K562 (cell line): ENCODE measurements around the gene RIPOR2. TPM values are rescaled to one million over a fixed set of nuclear protein-coding genes. Genes with fewer than 3 reads are reported as not detected.

ENCODE experiments used
- DLX4 ChIP-seq: fragments of 250-450 bp; sonication (Bioruptor Pico); IDR thresholded peaks from 2 replicates; pipeline ENCODE4 v1.6.1; 2021; ENCODE audit warnings: mild to moderate bottlenecking
- FOXK2 ChIP-seq, 2 experiments: fragments of 450-650 bp; IDR thresholded peaks in 1 of 2; conservative IDR thresholded peaks in 1 of 2; 2 replicates each; pipeline ENCODE4 v1.6.1; 2016; ENCODE audit warnings: low read depth in 2 of 2, mild to moderate bottlenecking in 1 of 2
- KLF10 ChIP-seq: fragments of 250-450 bp; sonication (Bioruptor Pico); IDR thresholded peaks from 2 replicates; pipeline ENCODE4 v1.6.1; 2021; ENCODE audit warnings: matching md5 sums
- MYC ChIP-seq, 2 experiments: fragments of 250-450 bp in 1 of 2; sonication (Bioruptor Pico) in 1 of 2; IDR thresholded peaks; 2 replicates each; pipeline versions ENCODE4 v1.5.1 to v1.6.1; 2012 to 2021; ENCODE audit warnings: low read depth in 2 of 2, borderline replicate concordance in 1 of 2, improper control_type of control experiment in 1 of 2, low read length in 1 of 2, mild to moderate bottlenecking in 1 of 2, moderate library complexity in 1 of 2
- PBX2 ChIP-seq, 2 experiments: IDR thresholded peaks in 1 of 2; conservative IDR thresholded peaks in 1 of 2; 2 replicates each; pipeline ENCODE4 v1.6.1; 2016; ENCODE audit warnings: low read depth in 2 of 2, mild to moderate bottlenecking in 1 of 2, missing compliant biosample characterization in 1 of 2, missing genetic modification characterization in 1 of 2, moderate library complexity in 1 of 2
- PHF20 ChIP-seq: fragments of 450-650 bp; IDR thresholded peaks from 2 replicates; pipeline ENCODE4 v1.6.1; 2018; ENCODE audit not compliant: partially characterized antibody
- PTRF ChIP-seq: fragments of 450-650 bp; IDR thresholded peaks from 2 replicates; pipeline ENCODE4 v1.6.1; 2016; ENCODE audit warnings: mild to moderate bottlenecking, missing genetic modification characterization, missing compliant biosample characterization
- PYGO2 ChIP-seq: fragments of 450-650 bp; IDR thresholded peaks from 2 replicates; pipeline ENCODE4 v1.6.1; 2016; ENCODE audit warnings: mild to moderate bottlenecking, missing genetic modification characterization, moderate library complexity, missing compliant biosample characterization
- RNF219 ChIP-seq: fragments of 250-450 bp; sonication (Bioruptor Pico); IDR thresholded peaks from 2 replicates; pipeline ENCODE4 v1.5.0; 2022; ENCODE audit warnings: mild to moderate bottlenecking
- SNIP1 ChIP-seq: fragments of 450-650 bp; IDR thresholded peaks from 2 replicates; pipeline ENCODE4 v1.7.1; 2017; ENCODE audit warnings: low read depth, mild to moderate bottlenecking
- SNRNP70 ChIP-seq: fragments of 200-400 bp; formaldehyde crosslinking; optimal IDR thresholded peaks from 2 replicates; pipeline ENCODE3; 2017; ENCODE audit warnings: low read depth, low read length
- SPI1 ChIP-seq: IDR thresholded peaks from 2 replicates; pipeline ENCODE4 v1.6.1; 2011; ENCODE audit warnings: low read depth, low read length, control low read depth, borderline replicate concordance
- ZBED1 ChIP-seq: IDR thresholded peaks from 2 replicates; pipeline ENCODE4 v1.6.1; 2014
- ZFP30 ChIP-seq: fragments of 250-450 bp; sonication (Bioruptor Pico); IDR thresholded peaks from 2 replicates; pipeline ENCODE4 v1.8.0; 2022; ENCODE audit warnings: moderate library complexity, mild to moderate bottlenecking, inconsistent platforms, borderline replicate concordance
- polyA plus RNA-seq, 8 experiments: library from polyadenylated mRNA; depleted of rRNA in 4 of 8; stranded (reverse) in 5 of 8; unstranded in 3 of 8; fragments of >200 nt; fragmentation: Nextera tagmentation in 2 of 8; fragmentation: Illumina TruSeq in 1 of 8; extraction: Ambion mirVana in 2 of 8; extraction: Trizol in 1 of 8; gene quantifications; 2 replicates each; pipeline versions ENCODE4 v1.2.1 to v1.2.3, GENCODE V29; 2011 to 2014; ENCODE audit warnings: inconsistent platforms in 1 of 8, missing spikeins in 1 of 8
- total RNA-seq, 7 experiments: library from RNA; depleted of rRNA in 6 of 7; stranded (reverse); fragments of >200 nt in 6 of 7; fragmentation: Illumina TruSeq in 2 of 7; extraction: Trizol in 2 of 7; gene quantifications; 2 replicates each; pipeline versions ENCODE4 v1.2.1 to v1.2.3, GENCODE V29; 2011 to 2021; ENCODE audit warnings: low replicate concordance in 1 of 7
- TF ChIP-seq, protein P1 (sequence below): IDR thresholded peaks from 3 replicates; pipeline ENCODE4 v1.6.1; 2011; ENCODE audit warnings: borderline replicate concordance, mild to moderate bottlenecking; ENCODE audit not compliant: insufficient read length, insufficient read depth
- TF ChIP-seq, protein P2 (sequence below): sonication (generic); formaldehyde crosslinking; IDR thresholded peaks from 2 replicates; pipeline ENCODE4 v1.5.0; 2020; ENCODE audit warnings: missing genetic modification reagents
- TF ChIP-seq, protein P3 (sequence below): fragments of 450-650 bp; IDR thresholded peaks from 2 replicates; pipeline ENCODE4 v1.6.1; 2016; ENCODE audit warnings: missing biosample characterization, missing genetic modification characterization

RIPOR2 gene
- total and polyA plus RNA-seq, 9 of the 15 experiments (the other 6 are each of a cell fraction or from before 2014, with no cell fraction given) = 0.04 to 1.0 (median 0.47) TPM; not detected in 2

DNA sequence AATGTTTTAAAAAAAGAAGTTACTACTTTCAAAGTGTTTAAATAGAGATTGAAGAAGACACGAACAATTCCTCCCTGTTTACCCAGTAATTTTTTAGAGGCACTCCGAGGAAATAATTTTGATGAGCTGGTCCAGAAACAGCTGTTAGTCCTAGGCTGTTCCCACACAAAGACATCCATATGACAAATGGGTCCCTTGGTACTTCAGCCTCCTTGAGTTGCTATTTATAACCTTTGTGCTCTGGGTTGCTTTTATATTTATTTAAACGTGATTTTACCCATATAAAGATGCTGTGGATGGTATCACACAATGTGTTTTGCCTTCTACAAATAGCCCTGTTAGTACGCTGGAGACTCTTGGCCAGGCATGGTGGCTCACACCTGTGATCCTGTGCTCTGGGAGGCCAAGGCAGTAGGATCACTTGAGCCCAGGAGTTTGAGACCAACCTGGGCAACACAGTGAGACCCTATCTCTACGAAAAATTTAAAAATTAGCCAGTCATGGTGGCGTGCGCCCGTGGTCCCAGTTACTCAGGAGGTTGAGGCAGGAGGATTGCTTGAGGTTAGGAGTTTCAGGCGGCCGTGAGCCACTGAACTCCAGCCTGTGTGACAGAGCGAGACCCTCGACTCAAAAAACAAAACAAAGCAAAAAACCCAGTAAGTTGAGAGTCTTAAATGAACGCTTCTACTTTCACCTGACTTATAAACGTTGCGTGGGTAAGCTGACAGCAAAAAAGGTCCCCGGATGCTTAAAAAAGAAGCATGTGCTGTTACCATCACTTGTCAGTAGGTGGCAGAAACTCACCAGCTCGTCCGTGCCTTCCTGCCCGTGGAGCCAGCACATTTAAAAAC, 80.1 kb downstream of the RIPOR2 start (continued):
- TF ChIP-seq PBX2 (CRISPR knock-in tag; IDR thresholded peaks at IDR 0.05; ENCODE audit: low read depth) (no peak), PBX2 (tag; conservative IDR thresholded peaks at IDR 0.05; ENCODE audit: low read depth) (no peak), SNRNP70 (no peak), FOXK2 (conservative IDR thresholded peaks at IDR 0.05 in 1 of 2, IDR thresholded peaks at IDR 0.05 in 1 of 2; ENCODE audit: low read depth in 2 of 2) (0 out of 4 replicates have a peak, but pooled peaks of 1 of the 2 experiments have one; percentile 32), KLF10 (CRISPR knock-in tag) (no peak), PTRF (no peak), ZBED1 (no peak), MYC (IDR thresholded peaks at IDR 0.05; ENCODE audit: low read depth, low read length) (peak; percentile 48; the same call in 1 of the 2 replicates), MYC (CRISPR knock-in tag; IDR thresholded peaks at IDR 0.05; ENCODE audit: borderline replicate concordance, low read depth) (no peak), ZFP30 (CRISPR knock-in tag) (no peak), RNF219 (no peak), SPI1 (no peak), PYGO2 (no peak), SNIP1 (no peak), PHF20 (no peak), DLX4 (CRISPR knock-in tag) (no peak)
- TF ChIP-seq, protein P1, sequence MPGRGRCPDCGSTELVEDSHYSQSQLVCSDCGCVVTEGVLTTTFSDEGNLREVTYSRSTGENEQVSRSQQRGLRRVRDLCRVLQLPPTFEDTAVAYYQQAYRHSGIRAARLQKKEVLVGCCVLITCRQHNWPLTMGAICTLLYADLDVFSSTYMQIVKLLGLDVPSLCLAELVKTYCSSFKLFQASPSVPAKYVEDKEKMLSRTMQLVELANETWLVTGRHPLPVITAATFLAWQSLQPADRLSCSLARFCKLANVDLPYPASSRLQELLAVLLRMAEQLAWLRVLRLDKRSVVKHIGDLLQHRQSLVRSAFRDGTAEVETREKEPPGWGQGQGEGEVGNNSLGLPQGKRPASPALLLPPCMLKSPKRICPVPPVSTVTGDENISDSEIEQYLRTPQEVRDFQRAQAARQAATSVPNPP = no peak
- TF ChIP-seq, protein P2, sequence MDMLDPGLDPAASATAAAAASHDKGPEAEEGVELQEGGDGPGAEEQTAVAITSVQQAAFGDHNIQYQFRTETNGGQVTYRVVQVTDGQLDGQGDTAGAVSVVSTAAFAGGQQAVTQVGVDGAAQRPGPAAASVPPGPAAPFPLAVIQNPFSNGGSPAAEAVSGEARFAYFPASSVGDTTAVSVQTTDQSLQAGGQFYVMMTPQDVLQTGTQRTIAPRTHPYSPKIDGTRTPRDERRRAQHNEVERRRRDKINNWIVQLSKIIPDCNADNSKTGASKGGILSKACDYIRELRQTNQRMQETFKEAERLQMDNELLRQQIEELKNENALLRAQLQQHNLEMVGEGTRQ (CRISPR knock-in tag) = peak; percentile 13; the same call in 1 of the 2 replicates
- TF ChIP-seq, protein P3, sequence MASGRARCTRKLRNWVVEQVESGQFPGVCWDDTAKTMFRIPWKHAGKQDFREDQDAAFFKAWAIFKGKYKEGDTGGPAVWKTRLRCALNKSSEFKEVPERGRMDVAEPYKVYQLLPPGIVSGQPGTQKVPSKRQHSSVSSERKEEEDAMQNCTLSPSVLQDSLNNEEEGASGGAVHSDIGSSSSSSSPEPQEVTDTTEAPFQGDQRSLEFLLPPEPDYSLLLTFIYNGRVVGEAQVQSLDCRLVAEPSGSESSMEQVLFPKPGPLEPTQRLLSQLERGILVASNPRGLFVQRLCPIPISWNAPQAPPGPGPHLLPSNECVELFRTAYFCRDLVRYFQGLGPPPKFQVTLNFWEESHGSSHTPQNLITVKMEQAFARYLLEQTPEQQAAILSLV (tag) = no peak
